Uterus (tissue), 4 donors: ENCODE results near the gene PROZ. TPM values are rescaled to one million over a fixed set of nuclear protein-coding genes. Genes with fewer than 3 reads are reported as not detected.

Experiments used
- DNase-seq, 2 donors: peaks; one replicate each; pipeline ENCODE4 v3.0.0-alpha.2; 2019 to 2020
- H3K27ac ChIP-seq, 2 donors: fragments of 200-600 bp; sonication (generic); 1 replicate in 1 of 2; 2 replicates in 1 of 2; pipeline ENCODE4 v1.5.1; 2016 to 2018
- H3K27me3 ChIP-seq, 2 donors: fragments of 200-600 bp; sonication (generic); one replicate each; pipeline ENCODE4 v1.5.1; 2018 to 2019; ENCODE audit warnings: control low read depth in 1 of 2
- H3K36me3 ChIP-seq, 2 donors: fragments of 200-600 bp; sonication (generic); one replicate each; pipeline ENCODE4 v1.5.1; 2019; ENCODE audit warnings: control low read depth in 1 of 2
- H3K4me1 ChIP-seq, 2 donors: fragments of 200-600 bp; sonication (generic); one replicate each; pipeline ENCODE4 v1.5.1; 2018 to 2019; ENCODE audit warnings: control low read depth in 1 of 2
- H3K4me3 ChIP-seq, 2 donors: fragments of 200-600 bp; sonication (generic); 1 replicate in 1 of 2; 2 replicates in 1 of 2; pipeline ENCODE4 v1.5.1; 2018 to 2019; ENCODE audit warnings: mild to moderate bottlenecking in 1 of 2
- H3K9me3 ChIP-seq, 2 donors: fragments of 200-600 bp; sonication (generic); one replicate each; pipeline ENCODE4 v1.5.1; 2019; ENCODE audit warnings: control low read depth in 1 of 2
- CTCF ChIP-seq, 4 experiments: fragments of 200-600 bp in 2 of 4; fragments of 450-650 bp in 2 of 4; sonication (generic) in 2 of 4; IDR thresholded peaks; one replicate each; pipeline ENCODE4 v1.5.1; 2016 to 2019; ENCODE audit warnings: antibody characterized with exemption in 4 of 4, mild to moderate bottlenecking in 2 of 4, moderate library complexity in 1 of 4
- POLR2A ChIP-seq, 2 donors: fragments of 450-650 bp; IDR thresholded peaks; one replicate each; pipeline ENCODE4 v1.6.1; 2016; ENCODE audit warnings: antibody characterized with exemption in 2 of 2, mild to moderate bottlenecking in 1 of 2, moderate library complexity in 1 of 2
- intact Hi-C: fragments of 100-400 bp; cut with DNase I; formaldehyde crosslinking; loops from one replicate; pipeline ENCODE4 v1.15.1; 2023; ENCODE audit warnings: low total_unique reads
- small RNA-seq: library from RNA; depleted of rRNA; stranded (forward); fragments of <200 nt; gene quantifications from one replicate; pipeline ENCODE3, GENCODE V24; 2016
- total RNA-seq, 4 donors: library from RNA; depleted of rRNA in 3 of 4; stranded (reverse); fragments of >200 nt in 3 of 4; gene quantifications; one replicate each; pipeline versions ENCODE4 v1.1.0 to v1.2.4, GENCODE V29; 2014 to 2023
- donor health status: DM: yes; HTN: yes; CAD: no.

PROZ gene
- total RNA-seq, 4 donors from 2014 or later = not detected

- no peak for DNase-seq
- intact Hi-C loops = no loop called here
- H3K36me3 ChIP-seq = no peaks in the 10 kb centered on the region
- no peaks in the 10 kb centered on the region for H3K27me3 ChIP-seq
- no peak overlapping the region for H3K4me3 ChIP-seq
- no peaks in the 10 kb centered on the region for H3K9me3 ChIP-seq
- TF ChIP-seq CTCF (IDR thresholded peaks at IDR 0.05) (no peak), POLR2A (IDR thresholded peaks at IDR 0.05) (no peak)
- peaks cover 0 to 11% of the 10 kb centered on the region in 2 donors for H3K4me1 ChIP-seq
- no peak overlapping the region for H3K27ac ChIP-seq
Measured at GRCh38 chr13:113219256-113219940, 61.0 kb downstream of the PROZ start.

DNA sequence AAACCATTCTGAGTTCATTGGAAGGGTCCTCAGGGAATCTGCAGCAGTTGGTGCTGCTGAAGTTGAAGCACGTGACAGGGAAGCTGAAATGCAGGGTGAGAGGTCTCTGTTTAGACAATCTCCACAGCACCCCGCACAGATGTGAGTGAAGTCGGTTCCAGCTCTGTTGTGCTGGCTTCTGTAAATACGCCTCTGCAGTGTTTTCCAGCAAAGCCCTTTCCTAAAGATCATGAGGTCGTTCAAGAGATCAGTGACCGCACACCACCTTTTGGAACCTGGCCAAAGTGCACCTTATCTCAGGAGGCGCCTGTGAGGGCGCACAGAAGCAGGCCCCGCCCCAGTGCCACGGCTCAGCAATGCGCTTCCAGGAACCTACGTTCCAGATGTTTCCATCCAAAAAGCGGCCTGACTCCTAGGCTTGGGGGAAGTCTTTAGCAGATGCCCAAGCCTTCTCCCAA is 61.7 kb downstream of the PROZ start:
- no peak overlapping the region for H3K4me3 ChIP-seq
- no peak for DNase-seq
- H3K27ac ChIP-seq = no peak overlapping the region
- TF ChIP-seq POLR2A (IDR thresholded peaks at IDR 0.05) (no peak), CTCF (IDR thresholded peaks at IDR 0.05) (no peak)
- no peaks in the 10 kb centered on the region for H3K27me3 ChIP-seq
- intact Hi-C loops = no loop called here
- H3K36me3 ChIP-seq = no peaks in the 10 kb centered on the region
- peaks cover 0 to 11% of the 10 kb centered on the region in 2 donors for H3K4me1 ChIP-seq
- H3K9me3 ChIP-seq = no peaks in the 10 kb centered on the region

- intact Hi-C loops = no loop called here
- Histone ChIP-seq H3K36me3 (no peaks in the 10 kb centered on the region), H3K9me3 (no peaks in the 10 kb centered on the region), H3K4me3 (no peak overlapping the region), H3K27ac (no peak overlapping the region), H3K4me1 (peaks cover 0 to 9% of the 10 kb centered on the region in 2 donors), H3K27me3 (no peaks in the 10 kb centered on the region)
- TF ChIP-seq CTCF (IDR thresholded peaks at IDR 0.05) = no peak
- TF ChIP-seq POLR2A (IDR thresholded peaks at IDR 0.05) = no peak
- DNase-seq = no peak
Measured at GRCh38 chr13:113220877-113221276, 62.4 kb downstream of the PROZ start.

Small RNA genes within 50 kb of the gene (small RNA-seq; reads per million reads assigned to genes)
- gene AL137002.1 = not detected

Other genes with a start within 250 kb of the PROZ start
- gene MCF2L, start 189.4 kb upstream of the PROZ start, total RNA-seq = 100 to 1,000 TPM in 1 of 4 donors, 10 to 100 TPM in 3; 25.0 to 103 (median 61.0) TPM
- gene F7, start 52.9 kb upstream of the PROZ start, total RNA-seq = under 1 TPM in 1 of 4 donors, not detected in 3; 0.69 TPM
- gene F10, start 35.8 kb upstream of the PROZ start, total RNA-seq = 10 to 100 TPM in 2 of 4 donors, 1 to 10 TPM in 2; 6.8 to 56.8 (median 12.1) TPM
- 10 to 100 TPM; 35.9 to 75.6 (median 70.7) TPM for gene PCID2, start 50.0 kb downstream of the PROZ start, total RNA-seq
- gene CUL4A, start 51.0 kb downstream of the PROZ start, total RNA-seq = 100 to 1,000 TPM in 1 of 4 donors, 10 to 100 TPM in 3; 34.3 to 110 (median 66.1) TPM
- 100 to 1,000 TPM in 2 of 4 donors, 10 to 100 TPM in 2; 85.6 to 144 (median 93.4) TPM for gene LAMP1, start 138.6 kb downstream of the PROZ start, total RNA-seq
- gene GRTP1, start 205.5 kb downstream of the PROZ start, total RNA-seq = 10 to 100 TPM in 2 of 4 donors, 1 to 10 TPM in 2; 3.2 to 17.9 (median 7.5) TPM